Astrocyte of the cerebellum (primary cell): Measurements from ENCODE around the gene VTI1A.
A peak's percentile ranks its signal among the peaks of the same experiment; 100 is the strongest.

Source experiments
- DNase-seq: peaks from one replicate; pipeline ENCODE4 v3.0.0-alpha.2; 2011; ENCODE audit warnings: low read depth
- H3K4me3 ChIP-seq: 2 replicates; pipeline ENCODE4 v1.5.1; 2011; ENCODE audit warnings: mild to moderate bottlenecking, low read depth, low read length, moderate library complexity
- CTCF ChIP-seq: IDR thresholded peaks from 2 replicates; pipeline ENCODE4 v1.5.1; 2012; ENCODE audit warnings: low read length, low read depth, moderate library complexity, mild to moderate bottlenecking; ENCODE audit errors: missing control alignments
- in situ Hi-C: cut with HindIII; loops from 2 replicates; pipeline ENCODE4 v1.10.0; 2017; ENCODE audit warnings: low sequenced_read_pairs

The VTI1A gene

GRCh38 chr10:112689327-112690072 is 242.5 kb downstream of the VTI1A start:
- peak; percentile 51 for TF ChIP-seq CTCF
- in situ Hi-C loops, result no loop called here
- no peak for DNase-seq

DNA sequence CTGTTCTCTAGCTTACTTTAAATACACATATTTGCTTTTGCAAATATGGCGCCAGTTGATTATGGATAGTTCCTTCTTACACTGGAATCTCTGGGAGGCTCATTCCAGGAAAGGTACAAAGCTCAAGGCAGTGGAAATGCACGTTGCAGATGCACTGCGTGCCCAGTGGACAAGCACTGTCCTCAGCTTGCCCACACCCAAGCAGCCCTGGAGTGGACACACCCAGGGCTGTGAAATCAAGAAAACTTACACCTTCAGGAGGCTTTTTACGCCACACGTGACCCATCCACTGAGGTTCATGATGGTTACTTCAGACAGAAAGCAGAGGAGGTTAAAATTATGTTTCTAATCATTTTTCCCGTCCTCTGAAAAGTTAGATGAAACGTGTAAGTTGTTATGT is 248.5 kb downstream of the VTI1A start:
- no peak overlapping the region for H3K4me3 ChIP-seq
- TF ChIP-seq CTCF, result no peak
- in situ Hi-C loops, result no loop called here
- no peak for DNase-seq

More at GRCh38 chr10:112689327-112690072, 242.5 kb downstream of the VTI1A start:
- no peak overlapping the region for H3K4me3 ChIP-seq

GRCh38 chr10:112696592-112696991 is 249.6 kb downstream of the VTI1A start:
- no peak for TF ChIP-seq CTCF

GRCh38 chr10:112698133-112698817 is 251.3 kb downstream of the VTI1A start:
- in situ Hi-C loops, result no loop called here
- no peak for TF ChIP-seq CTCF
- no peak overlapping the region for H3K4me3 ChIP-seq
- DNase-seq, result no peak

More at GRCh38 chr10:112696592-112696991, 249.6 kb downstream of the VTI1A start:
- H3K4me3 ChIP-seq, result no peak overlapping the region
- in situ Hi-C loops, result no loop called here
- no peak for DNase-seq

DNA sequence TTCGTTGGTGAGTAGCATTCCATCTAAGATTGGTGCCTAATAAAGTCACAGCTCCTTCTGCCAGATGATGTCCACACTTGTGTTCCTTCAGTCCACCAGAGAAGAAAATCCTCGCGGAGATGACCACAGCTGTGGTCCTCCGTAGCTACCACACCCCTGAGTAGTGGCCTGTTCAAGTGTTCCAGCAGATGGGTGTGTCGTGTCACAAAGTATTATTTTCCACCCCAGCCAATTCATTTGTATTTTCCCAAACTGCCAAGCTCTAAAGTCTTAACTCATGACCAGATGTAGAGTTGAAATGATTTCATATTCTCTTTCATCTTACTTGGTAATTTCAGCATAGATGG is 251.8 kb downstream of the VTI1A start:
- in situ Hi-C loops, result no loop called here
- DNase-seq, result no peak
- TF ChIP-seq CTCF, result no peak
- H3K4me3 ChIP-seq, result no peak overlapping the region

GRCh38 chr10:112700215-112700671 is 253.2 kb downstream of the VTI1A start:
- DNase-seq, result peak; percentile 9
- TF ChIP-seq CTCF, result no peak
- in situ Hi-C loops, result no loop called here
- no peak overlapping the region for H3K4me3 ChIP-seq
